Stimulated activated CD8-positive, alpha-beta memory T cell treated with anti-CD3 and anti-CD28 coated beads, Interleukin-4, amount 100 ng/mL, for 1 hour (primary cell): ENCODE measurements around the gene ZNF670.
"Not testable (repeated sequence)": the region's sequence is repeated elsewhere in the genome, so short reads cannot be mapped to it uniquely, and the experiment has no call there.

ENCODE experiments used
- DNase-seq, 2 donors: peaks; one replicate each; pipeline ENCODE4 v3.0.0-alpha.2; 2020; ENCODE audit warnings: low read depth in 2 of 2, low spot score in 1 of 2

ZNF670 gene

GRCh38 chr1:247047260-247047659, 31.4 kb downstream of the ZNF670 start:
- no peak for DNase-seq

- no peak for DNase-seq
These were observed 35.2 kb downstream of the ZNF670 start for GRCh38 chr1:247043406-247043805.

- no peak for DNase-seq
These were observed 40.9 kb downstream of the ZNF670 start for GRCh38 chr1:247037511-247038320.

GRCh38 chr1:247032306-247032705, 46.3 kb downstream of the ZNF670 start:
- not testable (repeated sequence) for DNase-seq
